ENCODE data around the gene ITGA2.
A peak's percentile ranks its signal among the peaks of the same experiment; 100 is the strongest.

Gene ITGA2

GRCh38 chr5:53092242-53092641 lies 103.1 kb downstream of the ITGA2 start:
- H3K4me3 ChIP-seq (ENCODE audit: low read depth, low read length), result no peak overlapping the region
- TF ChIP-seq CTCF (IDR thresholded peaks at IDR 0.05; ENCODE audit: low read depth, low read length), result no peak

GRCh38 chr5:53095217-53095616 lies 106.1 kb downstream of the ITGA2 start:
- H3K4me3 ChIP-seq (ENCODE audit: low read depth, low read length), result no peak overlapping the region
- no peak for TF ChIP-seq CTCF (IDR thresholded peaks at IDR 0.05; ENCODE audit: low read depth, low read length)

- TF ChIP-seq CTCF (IDR thresholded peaks at IDR 0.05; ENCODE audit: low read depth, low read length), result peak; percentile 61
- H3K4me3 ChIP-seq (ENCODE audit: low read depth, low read length), result no peak overlapping the region
Measured at GRCh38 chr5:53095931-53096525, 106.9 kb downstream of the ITGA2 start.

- H3K4me3 ChIP-seq (ENCODE audit: low read depth, low read length), result no peak overlapping the region
- TF ChIP-seq CTCF (IDR thresholded peaks at IDR 0.05; ENCODE audit: low read depth, low read length), result no peak
Measured at GRCh38 chr5:53099546-53099945, 110.4 kb downstream of the ITGA2 start.

GRCh38 chr5:53100606-53101005 lies 111.5 kb downstream of the ITGA2 start:
- no peak overlapping the region for H3K4me3 ChIP-seq (ENCODE audit: low read depth, low read length)
- TF ChIP-seq CTCF (IDR thresholded peaks at IDR 0.05; ENCODE audit: low read depth, low read length), result no peak

- no peak for TF ChIP-seq CTCF (IDR thresholded peaks at IDR 0.05; ENCODE audit: low read depth, low read length)
- no peak overlapping the region for H3K4me3 ChIP-seq (ENCODE audit: low read depth, low read length)
Measured at GRCh38 chr5:53105611-53106300, 116.6 kb downstream of the ITGA2 start.

- TF ChIP-seq CTCF (IDR thresholded peaks at IDR 0.05; ENCODE audit: low read depth, low read length), result no peak
Measured at GRCh38 chr5:53109056-53109442, 119.9 kb downstream of the ITGA2 start.

More at GRCh38 chr5:53109056-53109442, 119.9 kb downstream of the ITGA2 start:
- H3K4me3 ChIP-seq (ENCODE audit: low read depth, low read length), result peak overlapping the region; percentile 68

Measured in WI38 (cell line).